NCI-H345 (cell line): ENCODE data around the gene CCDC24.

Experiments used
- DNase-seq: peaks from one replicate; lab custom pipeline; 2025; lab: John Stamatoyannopoulos, UW

CCDC24 gene

DNA sequence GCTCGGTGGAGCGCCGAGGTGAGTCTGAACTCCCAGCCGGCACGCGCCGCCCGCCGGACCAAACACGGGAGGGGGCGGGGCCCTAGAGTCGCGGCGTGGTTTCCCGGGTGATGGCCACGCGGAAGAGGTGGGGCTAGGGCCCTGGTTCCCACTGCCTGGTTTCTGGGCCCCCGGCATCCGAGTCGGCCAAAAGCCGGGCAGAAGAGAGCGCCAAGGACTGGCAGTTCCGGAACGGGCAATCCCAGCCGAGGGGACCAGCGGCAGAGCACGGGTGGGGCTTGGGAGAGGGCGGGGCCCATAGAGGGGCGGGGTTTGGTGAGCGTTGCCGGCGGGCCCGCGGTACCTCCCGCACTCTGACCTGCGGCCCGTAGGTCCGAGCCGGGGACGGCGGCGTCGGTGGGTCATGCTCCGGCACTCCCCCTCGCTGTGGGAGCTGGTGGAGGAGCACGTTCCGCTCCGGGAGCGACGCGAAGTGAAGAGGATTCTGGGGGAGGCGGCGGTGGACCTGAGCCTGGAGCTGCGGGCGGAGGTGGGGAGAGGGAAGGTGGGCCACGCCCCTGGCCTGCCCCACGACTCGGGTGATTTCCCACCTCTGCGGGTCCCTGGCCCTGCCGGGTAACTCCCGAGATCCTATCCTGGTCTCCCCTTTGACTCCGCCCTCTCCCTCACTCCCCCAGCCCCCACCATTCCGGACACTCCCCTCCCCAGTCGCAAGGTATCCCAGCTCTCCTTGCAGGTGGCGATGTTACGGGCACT lies at the start of gene CCDC24:
Gene CCDC24 (plus strand): TSS at position 124 of the 756 bp plus-strand sequence. CDS start 280 bp downstream, at position 404.
- peak; percentile 85 for DNase-seq

GRCh38 chr1:43942411-43942810 lies 49.0 kb upstream of the CCDC24 start:
- no peak for DNase-seq

DNA sequence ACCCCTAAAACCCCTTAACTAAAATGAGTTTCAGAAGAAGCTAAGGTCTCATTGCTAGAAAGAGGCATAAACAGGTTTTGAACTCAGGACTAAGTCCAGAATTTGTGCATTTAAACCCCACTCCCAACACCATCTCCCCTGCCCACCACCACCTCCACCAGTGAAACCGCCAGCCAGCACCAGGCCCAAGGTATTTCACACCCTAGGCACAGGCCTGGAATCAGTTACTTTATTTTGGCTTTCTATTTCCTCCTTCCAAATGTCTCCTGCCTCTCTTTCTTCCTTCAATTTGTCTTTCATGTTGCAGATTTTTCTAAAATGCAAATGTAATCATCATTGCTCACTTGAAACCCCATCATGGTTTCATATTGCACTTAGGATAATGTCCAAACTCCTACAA lies 46.5 kb upstream of the CCDC24 start:
- DNase-seq = no peak

DNA sequence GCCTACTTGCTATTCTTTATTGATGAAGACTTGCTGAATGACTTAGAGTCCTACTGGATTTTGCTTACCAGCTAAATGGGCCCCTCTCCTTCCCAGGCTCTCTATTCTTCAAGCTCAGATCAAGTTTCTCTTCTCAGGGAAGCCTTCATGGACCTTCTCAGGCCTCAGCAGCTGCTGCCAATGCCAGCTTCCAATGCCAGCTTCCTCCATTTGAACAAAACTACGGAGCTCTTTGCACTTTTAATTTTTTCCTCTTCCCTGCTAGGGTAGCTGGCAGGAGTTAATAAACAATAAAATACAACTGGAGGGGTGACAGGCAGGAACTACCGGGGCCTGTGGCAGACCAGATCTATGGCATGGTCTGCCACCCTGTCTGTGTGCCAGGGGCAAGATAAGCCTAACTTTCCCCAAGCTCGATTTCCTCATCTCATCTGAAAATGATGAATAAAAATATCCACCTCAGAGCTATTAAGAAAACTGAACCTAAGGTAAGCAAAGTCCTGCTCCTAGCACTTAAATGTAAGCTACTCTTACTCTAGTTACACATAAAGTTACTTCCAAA lies 45.6 kb upstream of the CCDC24 start:
- no peak for DNase-seq

DNA sequence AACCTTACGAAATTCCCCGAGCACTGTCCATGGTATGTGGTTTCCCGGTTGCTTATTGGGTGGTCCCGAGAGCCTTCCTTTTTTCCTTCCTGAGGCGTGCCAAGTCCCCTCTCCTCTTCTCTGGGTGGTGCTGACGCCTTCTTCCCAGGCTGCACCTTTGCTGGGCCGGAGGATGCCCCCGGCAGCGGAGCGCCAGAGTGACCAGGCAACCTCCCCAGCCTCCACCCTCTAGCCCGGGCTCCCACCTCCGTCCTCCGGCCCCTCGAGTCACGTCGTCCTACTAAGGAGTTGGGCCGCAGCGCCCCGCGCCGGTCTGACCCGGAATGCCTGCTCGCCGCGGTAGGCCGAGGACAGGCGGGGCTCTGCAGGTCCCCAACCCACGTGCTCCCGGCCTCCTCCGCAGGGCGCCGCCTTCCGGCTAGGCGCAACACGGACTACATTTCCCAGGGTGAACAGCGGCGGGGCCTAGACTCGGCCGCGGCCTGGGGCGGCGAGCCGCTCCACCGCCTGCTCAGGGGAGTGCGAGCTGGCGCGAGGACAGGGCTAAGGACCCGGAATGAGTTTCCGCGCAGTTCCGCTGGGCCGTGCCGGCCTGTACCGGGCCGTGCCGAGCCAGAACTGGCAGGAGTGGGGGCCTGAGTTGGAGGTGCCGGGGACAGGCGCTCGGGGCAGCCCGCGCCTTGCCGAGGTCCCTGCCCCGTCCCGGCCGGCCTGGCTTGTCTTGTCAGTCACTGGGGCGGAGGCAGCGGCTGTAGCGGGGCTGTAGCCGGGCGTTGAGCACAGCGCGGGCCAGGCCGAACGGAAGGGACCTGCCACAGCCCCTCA lies 45.0 kb upstream of the CCDC24 start, which contains the start of gene IPO13:
Gene IPO13 (plus strand): TSS at position 715 of the 825 bp plus-strand sequence. CDS start 651 bp downstream, outside the sequence.
- peak; percentile 95 for DNase-seq

DNA sequence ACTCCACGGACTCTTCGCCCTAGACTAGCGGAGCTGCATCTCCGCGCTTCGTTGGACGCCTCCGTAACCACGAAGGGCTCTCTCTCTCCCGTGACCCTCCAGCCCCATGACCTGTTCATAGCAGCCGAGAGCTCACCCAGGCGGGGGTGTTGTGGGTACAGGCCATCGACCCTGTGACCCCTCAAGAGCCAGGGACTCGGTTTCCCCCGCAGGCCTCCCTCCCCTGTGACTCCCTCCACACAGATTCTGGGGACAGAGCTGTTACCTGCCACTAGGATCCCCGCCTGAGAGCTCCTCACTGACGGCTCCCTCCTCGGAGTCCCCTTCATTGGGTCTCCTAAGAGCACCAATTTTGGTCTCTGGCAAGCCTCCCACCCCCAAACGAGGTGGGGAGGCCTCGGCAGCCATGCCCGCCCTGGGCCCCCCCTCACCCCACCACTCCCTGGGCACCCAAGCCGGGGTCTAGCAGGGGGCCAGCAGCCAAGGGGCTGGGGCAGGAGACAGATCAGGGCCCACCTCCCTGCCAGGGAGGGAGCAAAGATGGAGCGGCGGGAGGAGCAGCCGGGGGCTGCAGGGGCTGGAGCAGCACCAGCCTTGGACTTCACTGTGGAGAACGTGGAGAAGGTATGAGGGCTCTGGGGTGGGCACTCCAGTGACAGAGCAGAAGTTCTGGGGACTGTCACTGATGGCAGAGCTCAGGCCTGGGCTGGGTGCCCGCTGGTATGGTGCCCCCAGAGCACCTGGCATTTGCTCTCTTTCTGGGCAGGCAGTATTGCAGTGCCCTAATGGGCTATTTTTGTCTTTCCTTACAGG lies 44.1 kb upstream of the CCDC24 start:
- DNase-seq = no peak

DNA sequence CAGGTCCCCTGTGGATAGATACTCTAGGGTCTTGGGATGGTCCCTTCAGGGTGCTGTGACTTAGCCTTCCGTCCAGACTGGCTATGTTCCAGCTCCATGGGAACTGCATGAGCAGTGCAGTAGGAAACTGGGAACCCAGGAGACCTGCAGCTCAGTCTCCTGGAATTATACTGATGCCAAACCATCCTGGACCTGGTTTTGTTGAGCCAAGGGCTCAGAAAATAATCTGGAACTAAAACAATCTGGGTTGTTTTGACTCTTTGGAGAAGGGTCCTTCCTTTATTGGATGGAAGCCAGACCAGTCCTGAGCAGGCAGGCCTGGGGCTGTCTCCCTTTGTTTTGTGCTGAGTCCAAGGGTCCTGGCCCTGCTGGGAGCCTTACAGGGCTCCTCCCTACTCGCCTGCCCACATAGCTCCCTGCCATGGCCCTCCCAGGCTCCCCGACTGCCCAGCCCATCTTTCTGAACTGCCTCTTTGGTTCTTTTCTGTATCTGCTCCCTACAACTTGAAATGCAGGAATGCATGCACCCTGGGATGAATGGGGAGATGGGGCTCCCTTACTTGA lies 43.4 kb upstream of the CCDC24 start:
- no peak for DNase-seq

GRCh38 chr1:43949678-43950077 lies 41.7 kb upstream of the CCDC24 start:
- DNase-seq = no peak

- no peak for DNase-seq
Observed at GRCh38 chr1:43951021-43951985, 40.1 kb upstream of the CCDC24 start.

GRCh38 chr1:43952731-43953346 lies 38.6 kb upstream of the CCDC24 start:
- DNase-seq = no peak

DNA sequence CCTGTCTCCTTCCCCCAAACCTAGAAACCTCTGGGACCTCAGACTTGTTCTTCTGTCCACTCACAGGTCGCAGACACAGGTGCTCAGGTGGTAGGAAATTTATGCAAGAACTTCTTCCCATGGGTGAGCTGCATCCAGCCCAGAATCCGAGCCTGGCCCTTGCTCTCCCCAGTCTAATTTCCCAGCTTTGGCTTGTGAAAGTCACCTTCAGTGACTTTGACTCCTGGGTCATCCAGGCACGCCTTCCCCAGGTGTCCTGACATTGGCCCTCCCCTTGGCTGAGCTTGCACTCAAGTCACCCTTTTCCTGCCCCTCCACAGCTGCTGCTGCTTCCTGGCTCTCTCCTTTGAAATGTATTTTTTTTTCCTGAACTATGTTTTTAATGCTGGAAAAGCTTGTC lies 38.0 kb upstream of the CCDC24 start:
- no peak for DNase-seq

GRCh38 chr1:43954036-43954435 lies 37.4 kb upstream of the CCDC24 start:
- no peak for DNase-seq

DNA sequence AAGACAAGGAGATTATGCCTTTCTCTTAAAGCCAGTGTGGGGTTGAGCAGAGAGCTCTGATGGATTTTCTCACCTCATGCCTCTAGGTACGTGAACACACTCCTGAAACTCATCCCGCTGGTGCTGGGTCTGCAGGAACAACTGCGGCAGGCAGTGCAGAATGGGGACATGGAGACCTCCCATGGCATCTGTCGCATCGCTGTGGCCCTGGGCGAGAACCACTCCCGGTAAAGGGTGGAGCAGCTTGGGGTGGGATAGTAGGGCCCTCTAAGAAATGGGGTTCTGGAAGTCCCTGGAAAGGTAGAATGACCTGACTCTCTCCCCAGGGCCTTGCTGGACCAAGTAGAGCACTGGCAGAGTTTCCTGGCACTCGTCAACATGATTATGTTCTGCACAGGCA lies 35.2 kb upstream of the CCDC24 start:
- DNase-seq = no peak

DNA sequence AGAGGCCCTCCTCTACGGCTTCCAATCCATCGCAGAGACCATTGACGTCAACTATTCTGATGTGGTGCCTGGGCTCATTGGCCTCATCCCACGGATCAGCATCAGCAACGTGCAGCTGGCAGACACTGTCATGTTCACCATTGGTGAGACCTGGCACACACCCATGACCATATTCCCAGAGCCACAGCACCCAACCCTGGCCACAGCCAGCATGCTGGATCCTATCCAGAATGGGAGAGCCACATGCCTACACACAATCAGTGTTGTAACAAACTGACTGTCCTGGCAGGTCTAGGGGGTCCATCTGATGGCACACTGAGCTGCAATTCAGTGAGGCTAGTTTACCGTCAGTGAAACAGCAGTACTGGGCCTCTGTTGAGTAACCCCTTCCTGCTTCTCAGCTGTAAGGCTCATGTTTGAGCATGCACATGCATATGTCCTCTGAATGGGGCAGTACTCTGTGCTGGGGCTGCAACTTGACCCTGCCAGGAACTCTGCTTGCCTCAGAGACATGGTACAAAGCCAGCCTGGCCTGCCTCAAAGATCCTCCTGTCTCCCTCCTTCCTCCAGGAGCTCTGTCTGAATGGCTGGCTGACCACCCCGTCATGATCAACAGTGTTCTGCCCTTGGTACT lies 33.9 kb upstream of the CCDC24 start:
- DNase-seq = no peak

DNA sequence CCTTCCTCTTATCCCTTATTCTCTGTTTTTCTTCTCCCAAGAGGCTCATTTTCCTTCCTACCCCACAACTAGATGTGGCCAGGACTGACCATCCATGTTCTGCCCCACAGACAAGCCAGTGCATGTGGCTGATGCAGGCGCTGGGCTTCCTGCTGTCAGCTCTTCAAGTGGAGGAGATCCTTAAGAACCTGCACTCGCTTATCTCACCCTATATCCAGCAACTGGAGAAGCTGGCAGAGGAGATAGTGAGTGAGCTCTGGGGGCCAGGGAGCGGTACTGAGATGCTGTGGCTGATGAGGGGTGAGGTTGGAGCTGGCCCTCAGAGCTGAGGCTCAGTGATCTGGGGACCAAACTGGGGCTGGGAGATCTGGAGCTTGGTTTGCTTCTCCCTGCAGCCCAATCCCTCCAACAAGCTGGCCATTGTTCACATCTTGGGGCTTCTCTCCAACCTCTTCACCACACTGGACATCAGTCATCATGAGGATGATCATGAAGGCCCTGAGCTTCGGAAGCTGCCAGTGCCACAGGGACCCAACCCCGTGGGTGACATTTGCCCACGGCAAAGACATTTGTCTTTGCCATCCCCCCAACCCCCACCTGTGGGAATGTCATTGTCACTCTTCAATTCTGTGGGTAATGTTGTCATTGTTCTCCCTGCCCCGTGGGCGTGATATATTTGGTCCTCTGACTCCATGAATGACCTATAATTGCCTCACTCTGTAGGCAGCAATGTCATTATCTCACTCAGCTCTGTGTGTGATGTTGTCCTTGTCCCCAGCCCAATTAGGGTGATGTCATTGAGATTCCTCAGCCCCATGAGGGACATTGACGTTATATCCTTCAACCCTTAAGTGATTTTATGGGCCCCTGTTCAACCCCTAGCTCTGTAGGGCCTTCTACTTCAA lies 32.8 kb upstream of the CCDC24 start:
- DNase-seq = no peak

GRCh38 chr1:43960798-43961197 lies 30.6 kb upstream of the CCDC24 start:
- DNase-seq = no peak

DNA sequence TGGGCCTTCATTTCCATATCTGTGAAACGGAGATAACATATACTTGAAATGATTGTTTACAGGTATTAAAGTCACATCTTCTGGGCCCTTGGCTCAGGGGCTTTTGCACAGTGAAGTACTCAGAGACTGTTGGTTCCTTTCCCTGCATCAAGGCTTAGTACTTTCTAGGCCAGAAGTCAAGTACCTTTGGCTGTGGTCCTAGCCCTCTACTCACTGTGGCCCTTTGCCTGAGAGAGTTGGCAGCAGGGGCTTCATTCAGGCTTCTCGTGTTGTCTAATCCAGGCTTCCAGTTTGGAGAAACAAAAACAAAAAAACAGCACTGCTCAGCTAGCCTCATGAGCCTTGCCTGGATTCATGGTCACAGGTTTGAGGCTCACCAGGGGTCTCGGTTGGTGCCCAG lies 29.7 kb upstream of the CCDC24 start:
- no peak for DNase-seq

DNA sequence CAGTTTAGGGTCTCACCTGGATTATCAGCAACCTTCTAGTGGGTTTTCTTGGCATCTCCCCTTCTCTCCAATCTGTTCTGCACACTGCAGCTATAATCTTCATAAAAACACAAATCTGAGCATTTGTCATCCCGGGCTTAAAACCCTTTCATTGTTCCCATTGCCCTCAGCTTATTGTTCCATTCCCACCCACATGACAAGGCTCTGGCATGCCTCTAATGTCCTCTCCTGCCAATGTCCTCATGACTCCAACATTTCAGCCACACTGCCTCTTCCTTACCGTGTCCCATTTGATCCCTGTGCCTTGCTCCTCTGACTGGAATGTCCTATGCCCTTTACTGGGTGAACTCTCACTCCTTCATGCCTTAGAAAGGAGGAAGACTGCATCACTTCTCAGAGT lies 29.1 kb upstream of the CCDC24 start:
- DNase-seq = no peak
